Vagina (tissue), 2 donors: ENCODE results near the gene TMTC2.

ENCODE experiments used
- CTCF ChIP-seq, 3 experiments: fragments of 450-650 bp in 2 of 3; fragments of 200-600 bp in 1 of 3; sonication (generic) in 1 of 3; IDR thresholded peaks; one replicate each; pipeline ENCODE4 v1.5.1; 2017 to 2019; ENCODE audit warnings: antibody characterized with exemption in 3 of 3, mild to moderate bottlenecking in 2 of 3, moderate library complexity in 2 of 3
- POLR2A ChIP-seq, 2 donors: fragments of 450-650 bp; IDR thresholded peaks; one replicate each; pipeline ENCODE4 v1.6.1; 2017; ENCODE audit warnings: antibody characterized with exemption in 2 of 2, mild to moderate bottlenecking in 2 of 2, moderate library complexity in 2 of 2

GRCh38 chr12:83031196-83031595 is 344.5 kb downstream of the TMTC2 start:
- TF ChIP-seq CTCF (IDR thresholded peaks at IDR 0.05) (no peak), POLR2A (IDR thresholded peaks at IDR 0.05) (no peak)
